Epithelial cell of prostate (primary cell): ENCODE data around the gene TENM4.
A peak's percentile ranks its signal among the peaks of the same experiment; 100 is the strongest.

ENCODE experiments used
- DNase-seq: peaks from one replicate; pipeline ENCODE4 v3.0.0-alpha.2; 2011; ENCODE audit warnings: low read depth, low spot score
- H3K27ac ChIP-seq: fragments of 450-650 bp; 2 replicates; pipeline ENCODE4 v1.5.1; 2017; ENCODE audit warnings: mild to moderate bottlenecking

The TENM4 gene

DNA sequence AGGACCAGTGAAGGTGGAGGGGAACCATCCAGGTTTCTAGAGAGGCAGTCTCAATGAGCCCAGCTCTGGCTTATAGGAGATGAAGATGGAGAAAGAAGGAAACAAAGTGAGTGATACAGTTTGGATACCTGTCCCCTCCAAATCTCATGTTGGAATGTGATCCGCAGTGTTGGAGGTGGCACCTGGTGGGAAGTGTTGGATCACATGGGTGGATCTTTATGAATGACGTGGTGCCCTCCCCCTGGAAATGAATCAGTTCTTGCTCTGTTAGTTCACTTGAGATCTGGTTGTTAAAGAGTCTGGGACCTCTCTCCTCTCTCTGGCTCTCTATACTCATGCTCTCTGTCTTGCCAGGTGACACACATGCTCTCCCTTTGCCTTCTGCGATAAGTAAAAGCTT lies 473.0 kb downstream of the TENM4 start:
- no peak overlapping the region for H3K27ac ChIP-seq
- no peak for DNase-seq

DNA sequence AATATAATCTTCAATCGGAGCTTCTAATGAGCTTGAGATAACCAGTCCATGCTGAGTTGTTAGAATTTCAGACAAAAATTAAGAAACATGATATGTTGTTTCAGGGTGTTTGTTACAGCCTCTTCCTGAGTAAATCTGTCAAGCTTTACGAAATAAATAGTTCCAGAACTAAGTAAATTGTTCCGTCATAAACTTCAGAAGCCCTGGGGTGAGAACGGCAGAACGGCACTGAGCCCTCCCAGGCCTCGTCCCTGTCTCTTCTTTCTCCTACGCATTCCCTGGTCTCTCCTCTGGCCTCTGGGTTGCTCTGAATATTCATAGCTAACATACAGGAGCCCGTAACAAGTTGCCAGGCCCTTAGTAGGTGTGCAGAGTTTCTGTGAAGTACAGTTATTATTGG lies 475.4 kb downstream of the TENM4 start:
- no peak for DNase-seq
- H3K27ac ChIP-seq, result no peak overlapping the region

DNA sequence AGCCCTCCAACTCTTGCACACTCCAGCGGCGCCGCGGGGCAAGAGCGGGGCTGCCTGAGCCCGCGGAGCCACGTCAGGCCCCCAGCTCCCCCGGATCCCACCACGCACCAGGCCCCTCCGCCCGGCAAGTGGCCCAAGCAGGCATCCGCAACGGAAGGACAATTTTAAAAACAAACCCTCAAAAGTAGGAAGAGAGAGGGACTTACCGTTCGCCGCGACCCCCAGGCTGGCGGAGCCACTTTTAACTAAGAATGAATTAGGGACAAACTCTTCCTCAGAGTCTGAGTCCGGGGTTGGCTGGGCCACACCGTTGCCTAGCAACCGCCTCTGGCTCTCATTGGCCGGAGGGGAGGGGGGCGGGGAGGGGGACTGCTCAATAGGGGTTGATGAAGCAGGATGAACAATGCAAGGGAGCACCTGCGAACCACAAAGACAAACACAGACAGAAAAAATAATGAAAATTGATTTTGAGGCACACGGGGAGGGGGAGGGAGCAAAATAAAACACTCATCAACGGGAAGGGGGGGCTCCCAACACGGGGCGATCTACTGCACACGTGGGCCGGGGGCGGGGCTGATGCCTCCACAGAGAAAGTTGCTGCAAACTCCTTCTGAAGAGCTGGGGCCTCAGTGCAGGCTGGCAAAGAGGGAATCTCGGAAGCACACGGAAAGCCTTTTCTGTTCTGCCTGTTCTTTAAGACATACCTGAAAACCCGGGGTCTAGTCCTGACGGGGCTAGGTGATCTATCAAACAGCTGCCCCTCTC lies 478.7 kb downstream of the TENM4 start:
- H3K27ac ChIP-seq, result no peak overlapping the region
- DNase-seq, result no peak

DNA sequence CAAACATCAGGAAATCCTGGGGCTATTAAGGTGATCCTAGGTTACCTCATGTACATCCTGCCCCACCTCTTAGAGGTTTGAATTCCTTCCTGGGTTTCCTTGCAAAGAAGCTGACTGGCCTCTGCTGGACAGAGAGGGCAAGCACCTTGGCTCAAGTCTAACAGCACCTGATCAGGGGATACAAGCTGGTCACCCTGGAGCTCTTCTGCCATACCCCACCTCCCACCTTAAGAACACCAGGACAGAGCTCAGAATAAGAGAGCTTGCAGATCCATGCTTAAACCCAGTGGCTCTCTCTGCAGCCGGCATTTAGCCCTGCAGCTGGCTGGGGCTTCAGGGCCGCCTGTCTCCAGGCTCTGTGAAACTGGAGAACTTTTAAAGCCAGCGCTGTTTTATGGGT lies 479.6 kb downstream of the TENM4 start:
- H3K27ac ChIP-seq, result peak overlapping the region; percentile 76
- peak; percentile 50 for DNase-seq

DNA sequence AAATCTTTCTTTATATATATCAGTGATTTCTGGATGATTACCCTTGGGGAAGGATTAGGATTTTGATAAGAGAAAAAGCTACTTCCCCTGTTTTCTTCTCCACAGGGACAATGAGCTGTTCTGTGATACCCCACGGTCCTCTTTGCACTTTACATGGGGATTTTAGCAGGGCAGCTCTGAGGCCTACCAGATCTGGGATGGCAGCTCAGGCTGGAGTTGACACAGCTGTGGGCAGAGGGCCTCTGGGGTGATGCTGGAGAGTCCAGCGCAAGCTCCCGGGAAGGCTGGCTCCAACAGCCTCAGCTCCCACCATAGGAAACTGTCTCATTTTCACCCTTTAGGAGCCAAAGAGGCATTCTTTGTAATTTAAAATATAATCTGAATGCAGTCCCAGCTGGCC lies 482.4 kb downstream of the TENM4 start:
- no peak overlapping the region for H3K27ac ChIP-seq
- no peak for DNase-seq

DNA sequence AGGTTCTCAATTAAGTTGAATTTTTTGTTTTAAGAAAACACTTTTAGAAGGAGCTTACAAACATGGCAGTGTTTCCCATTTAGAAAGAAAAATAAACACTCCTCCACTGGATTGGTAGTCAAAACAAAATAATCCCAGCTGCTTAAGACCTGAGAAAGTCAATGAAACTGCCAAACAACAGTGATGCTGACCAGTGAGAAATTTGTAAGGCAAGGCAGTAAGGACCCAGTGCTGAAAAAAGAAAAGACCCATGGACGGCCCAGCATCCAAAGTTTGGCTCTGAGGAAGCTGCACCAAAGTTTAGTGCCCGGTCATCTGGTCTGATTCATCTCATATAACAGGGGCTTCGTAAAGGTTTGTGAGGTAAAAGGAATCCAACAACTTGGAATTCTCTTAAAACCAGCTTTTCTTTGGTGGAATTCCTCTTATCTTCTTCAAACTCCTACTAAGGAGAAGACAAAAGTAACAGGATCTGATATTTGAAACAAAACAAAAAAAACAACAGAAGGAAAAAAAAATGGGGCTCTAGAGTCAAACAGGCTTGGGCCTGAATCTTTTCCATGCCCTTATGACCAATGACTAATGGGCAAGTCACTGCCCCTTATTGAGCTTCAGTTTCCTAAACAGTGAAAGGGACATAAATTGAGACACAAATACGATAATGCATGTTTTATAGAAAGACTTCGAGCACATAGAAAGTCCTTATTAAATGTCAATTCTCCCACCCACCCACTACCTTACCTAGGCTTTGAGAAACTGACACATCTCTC lies 483.2 kb downstream of the TENM4 start:
- no peak for DNase-seq

DNA sequence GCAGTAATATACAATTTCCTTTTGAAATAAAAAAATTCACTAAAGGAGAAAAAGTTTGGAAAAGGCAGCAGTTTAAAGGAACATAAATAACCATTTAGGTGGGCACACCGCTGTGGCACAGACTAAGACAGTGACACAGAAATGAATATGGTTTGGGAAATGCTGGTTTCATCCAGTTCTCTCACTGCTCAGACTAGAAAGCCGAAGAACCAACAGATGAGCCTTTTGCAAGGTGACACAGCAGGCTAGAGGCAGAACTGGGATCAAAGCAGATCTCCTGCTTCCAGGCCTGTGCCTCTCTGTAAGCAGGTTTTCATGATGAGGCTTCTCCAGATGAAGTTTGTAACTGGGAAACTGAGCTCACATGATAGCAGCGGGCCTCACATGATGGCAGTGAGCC lies 486.1 kb downstream of the TENM4 start:
- no peak overlapping the region for H3K27ac ChIP-seq
- no peak for DNase-seq

More for the DNA sequence above, 483.2 kb downstream of the TENM4 start:
- peak overlapping the region; percentile 18 for H3K27ac ChIP-seq

DNA sequence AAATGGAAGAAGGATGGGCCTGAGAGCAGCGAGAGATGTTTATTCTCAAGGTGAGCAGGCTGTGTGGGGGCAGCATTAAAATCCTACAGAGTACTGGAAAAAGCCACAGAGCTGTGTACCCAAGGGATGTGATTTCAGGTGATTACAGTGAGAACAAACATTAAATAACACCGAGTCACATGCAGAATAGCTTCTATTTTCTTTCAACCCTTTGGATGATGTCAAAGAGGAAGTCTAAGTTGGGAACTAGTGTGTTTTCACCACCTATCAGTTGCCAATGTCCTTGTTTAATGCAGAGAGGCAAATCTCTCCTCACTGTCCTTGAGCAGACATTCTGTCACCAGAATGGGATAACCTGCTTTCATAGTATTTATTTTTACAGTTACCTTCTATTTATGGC lies 486.6 kb downstream of the TENM4 start:
- no peak overlapping the region for H3K27ac ChIP-seq
- DNase-seq, result no peak

DNA sequence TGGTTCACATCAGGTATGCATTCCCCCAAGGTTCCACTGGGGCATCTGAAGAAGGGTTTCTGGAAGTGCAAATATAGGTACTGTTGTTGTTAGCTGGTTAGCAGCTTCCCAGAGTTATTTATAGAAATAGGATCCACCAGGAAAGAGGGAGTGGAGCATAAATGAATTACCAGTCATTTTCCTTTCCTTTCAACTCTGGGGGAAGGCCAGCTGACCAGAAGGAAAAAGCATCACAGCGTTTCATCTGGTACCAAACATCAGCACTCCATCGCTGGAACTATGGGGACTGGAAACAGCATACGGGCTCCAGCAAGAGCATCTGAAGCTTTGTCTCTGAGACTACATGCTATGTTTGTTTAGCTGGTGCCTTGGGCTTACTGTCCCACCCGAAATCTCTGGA lies 487.9 kb downstream of the TENM4 start:
- no peak overlapping the region for H3K27ac ChIP-seq
- DNase-seq, result no peak

DNA sequence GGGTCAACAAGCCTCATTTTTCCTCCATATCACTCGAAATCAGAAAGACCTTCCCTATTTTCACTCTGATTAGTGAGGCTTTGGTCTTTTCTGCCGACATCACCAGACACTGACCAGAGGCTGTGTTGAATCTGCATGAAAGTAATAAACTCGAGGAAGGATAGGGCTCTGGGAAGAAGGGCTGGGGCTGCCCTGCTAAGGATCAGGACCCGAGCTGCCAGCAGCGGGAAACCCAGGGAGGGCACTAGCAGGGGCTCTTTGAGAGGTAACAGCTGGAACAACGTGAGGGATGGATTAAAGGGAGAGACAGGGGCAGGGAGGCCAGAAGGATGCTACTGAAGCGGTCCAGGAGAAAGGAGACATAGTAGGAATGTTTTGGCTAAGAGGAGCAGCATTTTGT lies 488.7 kb downstream of the TENM4 start:
- DNase-seq, result no peak
- no peak overlapping the region for H3K27ac ChIP-seq

DNA sequence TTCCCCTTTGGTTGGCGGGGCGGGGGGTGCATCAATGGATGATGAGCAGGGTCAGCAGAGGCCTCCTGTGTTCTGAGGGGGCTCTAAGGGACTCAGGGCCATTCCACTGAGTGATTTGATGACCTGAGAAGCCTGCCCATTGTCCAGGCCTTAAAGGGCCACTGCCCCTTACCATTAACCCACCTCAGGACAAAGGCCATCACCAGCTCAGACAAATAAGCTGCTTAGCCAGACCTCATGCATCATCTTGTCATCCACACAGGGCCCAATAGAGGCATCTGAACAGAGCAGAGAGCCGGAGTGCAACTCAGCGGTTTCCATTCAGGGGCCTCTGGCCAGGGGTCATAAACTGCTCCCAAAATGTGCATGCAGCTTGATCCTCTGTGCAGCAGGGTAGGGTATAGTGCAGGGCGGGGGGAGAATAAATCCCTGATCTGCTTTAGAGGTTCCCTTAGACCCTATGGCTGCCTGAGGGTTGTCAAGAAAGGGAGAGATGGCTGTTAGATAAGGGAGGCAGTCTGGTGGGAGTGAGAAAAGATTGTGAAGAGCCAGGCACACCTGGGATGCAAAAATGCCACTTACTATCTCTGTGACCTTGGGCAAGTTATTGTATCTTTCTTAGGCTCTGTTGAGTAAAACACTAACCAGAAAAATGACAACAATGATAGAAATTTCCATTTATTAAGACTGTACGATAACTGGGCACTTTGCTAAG lies 490.7 kb downstream of the TENM4 start:
- H3K27ac ChIP-seq, result no peak overlapping the region
- DNase-seq, result no peak

DNA sequence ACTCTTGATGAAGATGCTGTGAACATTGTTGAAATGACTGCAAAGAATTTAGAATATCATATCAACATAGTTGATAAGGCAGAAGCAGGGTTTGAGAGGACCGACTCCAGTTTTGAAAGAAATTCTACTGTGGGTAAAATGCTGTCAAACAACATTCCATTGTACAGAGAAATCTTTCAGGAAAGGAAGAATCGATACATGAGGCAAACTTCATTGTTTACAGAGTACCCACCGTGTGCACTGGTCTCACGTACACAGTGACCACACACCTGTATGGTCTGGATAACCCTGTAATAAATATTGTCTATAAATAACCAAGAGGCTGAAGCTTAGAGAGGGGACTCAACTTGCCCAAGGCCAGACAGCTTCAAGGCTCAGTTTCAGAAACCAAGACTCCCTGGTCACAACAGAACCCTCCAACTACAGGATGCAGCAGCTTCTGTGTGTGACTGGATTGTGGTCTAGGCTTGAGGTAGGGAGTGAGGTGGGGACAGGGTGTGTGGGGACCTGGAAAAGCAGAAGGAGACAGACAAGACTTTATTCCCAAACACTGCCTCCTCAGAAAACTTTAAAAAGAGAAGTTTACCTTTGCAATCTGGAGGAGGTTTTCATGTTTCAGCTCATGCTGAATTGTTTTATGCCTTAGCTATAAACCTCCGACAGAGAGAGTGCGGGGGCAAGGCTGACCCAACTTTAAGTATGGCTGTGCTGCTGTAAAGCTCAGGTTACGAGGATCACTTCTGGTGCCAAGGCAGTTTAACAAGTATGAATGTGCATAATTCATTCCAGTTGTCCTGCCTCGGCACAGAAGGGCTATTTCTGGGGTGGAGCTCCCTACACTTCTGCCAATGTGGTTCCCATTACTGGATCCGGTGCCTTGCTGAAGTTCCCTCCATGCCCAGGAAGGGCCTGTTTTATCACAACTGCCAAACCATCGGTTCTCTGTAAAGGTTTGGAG lies 493.6 kb downstream of the TENM4 start:
- DNase-seq, result no peak
- no peak overlapping the region for H3K27ac ChIP-seq

DNA sequence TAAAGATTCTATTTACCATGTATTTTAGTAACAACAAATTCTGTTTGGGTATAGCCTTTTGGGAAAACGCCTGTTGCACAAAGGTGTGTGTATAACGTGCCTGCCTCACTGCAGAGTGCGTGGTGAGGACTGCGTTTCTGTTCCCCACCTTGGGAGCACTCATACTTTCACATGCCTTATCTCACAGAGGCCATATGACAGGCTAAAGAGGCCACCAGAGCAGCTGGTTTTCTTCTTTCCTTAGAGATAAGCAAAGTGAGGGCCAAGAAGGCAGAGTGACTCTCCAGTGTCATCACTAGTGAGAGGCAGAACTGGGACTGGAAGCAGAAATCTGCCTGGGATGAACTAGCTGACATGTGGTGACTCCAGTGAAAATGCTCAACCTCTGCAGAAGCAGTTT lies 497.0 kb downstream of the TENM4 start:
- H3K27ac ChIP-seq, result no peak overlapping the region
- no peak for DNase-seq

DNA sequence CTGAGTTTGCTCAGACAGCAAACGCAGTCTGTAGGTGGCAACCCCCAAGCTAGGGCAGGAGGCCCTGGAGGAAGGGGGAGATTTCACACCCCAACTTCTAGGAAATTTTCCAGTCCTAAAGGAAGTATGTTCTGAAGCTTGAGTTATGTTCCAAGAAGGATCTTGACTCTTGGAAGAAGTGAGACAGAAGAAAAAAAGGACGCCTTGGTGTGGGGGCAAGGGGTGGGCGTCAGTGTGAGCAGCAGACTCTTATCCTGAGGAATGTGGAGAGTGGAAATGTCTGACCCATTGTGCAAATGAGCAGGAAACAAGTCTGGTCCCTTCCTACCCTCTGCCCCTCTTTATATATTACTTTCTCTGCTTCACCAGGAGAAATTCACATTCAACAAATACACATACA lies 497.7 kb downstream of the TENM4 start:
- no peak overlapping the region for H3K27ac ChIP-seq
- DNase-seq, result no peak

DNA sequence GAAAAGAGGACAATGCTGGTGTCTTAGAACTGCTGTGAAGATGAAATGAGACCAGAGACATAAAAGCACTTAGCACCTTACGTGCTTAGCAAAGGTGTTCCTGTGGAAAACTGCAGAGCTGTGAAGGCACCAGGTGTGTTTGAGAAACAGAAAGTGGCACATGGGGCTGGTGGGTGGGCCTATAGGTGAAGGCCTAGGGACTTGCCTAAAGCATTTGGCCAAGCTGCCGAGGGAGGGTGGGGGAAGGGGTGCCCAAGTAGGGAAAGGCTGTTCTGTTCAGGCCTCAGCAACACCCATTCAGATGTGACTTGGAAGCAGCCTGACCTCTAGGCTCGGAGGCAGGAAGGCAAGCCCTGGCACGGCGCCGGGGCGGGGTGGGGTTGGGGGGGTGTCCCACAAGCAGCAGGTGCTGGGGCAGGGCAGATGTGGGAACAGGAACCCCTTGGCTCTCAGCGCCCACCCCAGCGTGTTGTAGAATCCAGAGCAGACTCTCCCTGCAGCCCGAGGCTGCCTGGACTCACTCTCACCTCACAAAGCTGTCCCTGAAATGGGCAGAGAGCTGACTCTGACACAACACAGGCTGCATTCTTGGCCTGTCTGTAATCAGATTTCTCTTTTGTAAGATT lies 499.5 kb downstream of the TENM4 start:
- H3K27ac ChIP-seq, result no peak overlapping the region
- no peak for DNase-seq

DNA sequence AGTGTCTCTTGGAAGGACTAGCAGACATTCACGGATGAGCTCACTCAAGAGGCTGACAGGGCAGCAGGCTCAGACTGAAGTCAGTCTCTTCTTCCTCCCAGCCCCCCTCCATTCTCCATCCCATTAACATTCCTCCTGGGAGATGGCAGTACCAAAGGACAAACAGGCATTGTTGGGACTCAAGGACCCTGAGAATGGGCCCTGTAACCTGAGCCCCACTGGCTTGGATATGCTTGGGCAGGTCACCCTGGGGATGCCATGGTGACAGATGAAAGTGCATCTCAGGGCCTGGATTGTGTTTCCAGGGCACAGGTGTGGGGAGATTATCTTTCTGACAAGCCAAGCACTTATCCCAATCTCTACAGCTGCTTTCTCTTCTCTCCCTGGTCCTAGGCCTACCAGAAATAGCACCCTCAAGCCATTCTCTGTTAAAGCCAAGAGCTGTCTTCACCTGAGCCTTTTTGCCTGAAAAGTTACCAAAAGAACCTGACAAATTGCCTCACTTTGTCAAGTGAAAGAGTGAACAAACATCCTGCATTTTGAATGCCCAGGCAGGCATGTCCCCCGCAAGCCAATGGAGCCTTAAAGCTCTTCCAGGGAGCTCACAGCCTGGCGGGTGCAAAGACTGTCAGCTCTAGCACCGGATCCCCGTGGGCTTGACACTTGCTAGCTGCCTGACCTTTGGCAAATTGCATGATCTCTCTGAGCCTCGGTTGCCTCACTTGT lies 500.2 kb downstream of the TENM4 start:
- DNase-seq, result no peak

DNA sequence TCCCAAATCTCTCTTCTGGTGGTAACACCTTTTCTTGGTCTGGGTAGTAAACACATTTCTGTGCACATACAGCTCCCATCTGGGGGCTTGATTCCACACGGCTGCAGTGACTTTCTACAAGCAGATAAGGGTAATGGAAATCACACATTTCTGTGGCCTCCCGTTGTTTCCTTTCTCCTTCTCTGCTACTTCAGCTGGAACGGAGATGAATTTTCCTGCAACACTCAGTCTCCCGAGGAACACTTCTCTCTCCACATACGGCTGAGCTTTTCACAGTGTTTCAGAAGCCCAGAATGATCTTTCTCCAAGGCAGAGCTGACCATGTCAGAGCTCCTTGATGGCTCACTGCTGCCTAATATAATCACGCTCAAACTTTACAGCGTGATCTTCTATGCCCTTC lies 501.9 kb downstream of the TENM4 start:
- H3K27ac ChIP-seq, result no peak overlapping the region
- no peak for DNase-seq

More for the DNA sequence above, 500.2 kb downstream of the TENM4 start:
- no peak overlapping the region for H3K27ac ChIP-seq

DNA sequence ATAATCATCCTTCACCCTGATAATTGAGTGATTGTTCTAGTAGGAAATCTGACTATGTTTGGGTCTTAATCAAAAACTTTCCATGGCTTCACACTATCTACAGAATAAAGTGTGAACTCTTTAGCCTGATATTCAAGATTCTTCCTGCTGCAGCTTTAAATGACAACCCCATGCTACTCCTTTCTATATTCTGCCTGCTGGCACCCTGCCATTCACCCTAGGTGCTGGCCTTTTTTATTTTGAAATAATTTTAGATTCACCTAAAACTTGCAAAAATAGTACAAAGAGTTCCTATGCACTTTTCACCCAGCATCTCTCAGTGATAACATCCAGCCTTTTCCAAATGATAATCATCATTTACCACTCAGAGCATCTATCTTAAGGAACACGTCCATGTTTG lies 502.8 kb downstream of the TENM4 start:
- DNase-seq, result no peak
- H3K27ac ChIP-seq, result no peak overlapping the region
